Measurements from ENCODE around the gene AKAP17A. TPM values are rescaled to one million over a fixed set of nuclear protein-coding genes. Genes with fewer than 3 reads are reported as not detected.

The AKAP17A gene
- polyA plus RNA-seq, 3 donors, result 8.9 to 118 (median 13.6) TPM

- DNase-seq, result no peak
- Mint-ChIP-seq H3K4me1 (peaks cover 2% of the 10 kb centered on the region), H3K4me3 (no peak overlapping the region), H3K27ac (no peak overlapping the region), H3K27me3 (ENCODE audit: low read depth in 3 of 3) (no peaks in the 10 kb centered on the region), H3K36me3 (peaks cover 66 to 88% of the 10 kb centered on the region in 2 donors), H3K9me3 (peaks cover 0 to 13% (median 9%) of the 10 kb centered on the region in 7 donors)
- H3K27ac ChIP-seq (ENCODE audit: low read depth in 1 of 2, low read length in 2 of 2), result no peak overlapping the region
- H3K9ac ChIP-seq (ENCODE audit: insufficient read depth, low read length, poor library complexity, severe bottlenecking), result no peak overlapping the region
- WGBS (ENCODE audit: insufficient coverage), result 98% methylated on average over 33 of the region's 36 CpGs
- no peak overlapping the region for H3K4me3 ChIP-seq (replicated peaks in 1 of 3; ENCODE audit: low read depth in 2 of 3, low read length in 3 of 3)
- no peak overlapping the region for H2AFZ ChIP-seq (ENCODE audit: insufficient read depth, low read depth, low read length, poor library complexity, severe bottlenecking)
- H3K4me2 ChIP-seq (replicated peaks; ENCODE audit: extremely low read depth, low read length, poor library complexity, severe bottlenecking), result no peak overlapping the region
- peaks cover 39% of the 10 kb centered on the region for H3K79me2 ChIP-seq (ENCODE audit: insufficient read depth, low read length)
- peaks cover 91% of the 10 kb centered on the region for H4K20me1 ChIP-seq (ENCODE audit: insufficient read depth, low read length)
- H3K4me1 ChIP-seq (ENCODE audit: control insufficient read depth in 1 of 2, insufficient read depth in 2 of 2, low read length in 2 of 2), result no peaks in the 10 kb centered on the region
- H3K9me3 ChIP-seq (replicated peaks in 1 of 2; ENCODE audit: control insufficient read depth in 1 of 2, insufficient read depth in 1 of 2, low read length in 2 of 2), result peaks cover 7 to 8% of the 10 kb centered on the region in 2 donors
- no peak for TF ChIP-seq CTCF (IDR thresholded peaks at IDR 0.05)
- H3K27me3 ChIP-seq (ENCODE audit: control insufficient read depth in 2 of 2, insufficient read depth in 2 of 2, low read length in 2 of 2), result no peaks in the 10 kb centered on the region
- peaks cover 77 to 93% of the 10 kb centered on the region in 2 donors for H3K36me3 ChIP-seq (replicated peaks in 1 of 2; ENCODE audit: control insufficient read depth in 1 of 2, insufficient read depth in 2 of 2, low read length in 2 of 2)
- intact Hi-C loops (cut with micrococcal nuclease), result loop anchor here in 1 of 2 donors (10.0 kb wide), 1 partner anchor 205 kb away; the partner anchor contains the start of gene SLC25A6
Observed at GRCh38 chrX:1599791-1600405, 8.5 kb downstream of the AKAP17A start.

GRCh38 chrX:1600406-1601050, 9.1 kb downstream of the AKAP17A start:
- Histone ChIP-seq H3K36me3 (replicated peaks in 1 of 2; ENCODE audit: control insufficient read depth in 1 of 2, insufficient read depth in 2 of 2, low read length in 2 of 2) (peaks cover 71 to 86% of the 10 kb centered on the region in 2 donors), H3K27me3 (ENCODE audit: control insufficient read depth in 2 of 2, insufficient read depth in 2 of 2, low read length in 2 of 2) (no peaks in the 10 kb centered on the region), H3K27ac (ENCODE audit: low read depth in 1 of 2, low read length in 2 of 2) (no peak overlapping the region), H3K9me3 (replicated peaks in 1 of 2; ENCODE audit: control insufficient read depth in 1 of 2, insufficient read depth in 1 of 2, low read length in 2 of 2) (peaks cover 7 to 8% of the 10 kb centered on the region in 2 donors), H2AFZ (ENCODE audit: insufficient read depth, low read depth, low read length, poor library complexity, severe bottlenecking) (no peak overlapping the region), H3K4me1 (ENCODE audit: control insufficient read depth in 1 of 2, insufficient read depth in 2 of 2, low read length in 2 of 2) (no peaks in the 10 kb centered on the region), H3K4me3 (replicated peaks in 1 of 3; ENCODE audit: low read depth in 2 of 3, low read length in 3 of 3) (no peak overlapping the region), H3K9ac (ENCODE audit: insufficient read depth, low read length, poor library complexity, severe bottlenecking) (no peak overlapping the region), H4K20me1 (ENCODE audit: insufficient read depth, low read length) (peaks cover 85% of the 10 kb centered on the region), H3K79me2 (ENCODE audit: insufficient read depth, low read length) (peaks cover 32% of the 10 kb centered on the region), H3K4me2 (replicated peaks; ENCODE audit: extremely low read depth, low read length, poor library complexity, severe bottlenecking) (no peak overlapping the region)
- Mint-ChIP-seq H3K4me3 (no peak overlapping the region), H3K36me3 (peaks cover 60 to 88% of the 10 kb centered on the region in 2 donors), H3K4me1 (no peaks in the 10 kb centered on the region), H3K27ac (no peak overlapping the region), H3K9me3 (peaks cover 0 to 13% (median 9%) of the 10 kb centered on the region in 7 donors), H3K27me3 (ENCODE audit: low read depth in 3 of 3) (no peaks in the 10 kb centered on the region)
- no peak for TF ChIP-seq CTCF (IDR thresholded peaks at IDR 0.05)
- intact Hi-C loops (cut with micrococcal nuclease), result no loop called here
- WGBS (ENCODE audit: insufficient coverage), result 98% methylated on average over 52 of the region's 52 CpGs
- DNase-seq, result no peak

All from CD14-positive monocyte (primary cell).